Measurements from ENCODE around the gene TBXAS1. TPM values are rescaled to one million over a fixed set of nuclear protein-coding genes. Genes with fewer than 3 reads are reported as not detected.

The TBXAS1 gene
- total RNA-seq, 1 donor from 2014 or later, result 7.2 TPM

DNA sequence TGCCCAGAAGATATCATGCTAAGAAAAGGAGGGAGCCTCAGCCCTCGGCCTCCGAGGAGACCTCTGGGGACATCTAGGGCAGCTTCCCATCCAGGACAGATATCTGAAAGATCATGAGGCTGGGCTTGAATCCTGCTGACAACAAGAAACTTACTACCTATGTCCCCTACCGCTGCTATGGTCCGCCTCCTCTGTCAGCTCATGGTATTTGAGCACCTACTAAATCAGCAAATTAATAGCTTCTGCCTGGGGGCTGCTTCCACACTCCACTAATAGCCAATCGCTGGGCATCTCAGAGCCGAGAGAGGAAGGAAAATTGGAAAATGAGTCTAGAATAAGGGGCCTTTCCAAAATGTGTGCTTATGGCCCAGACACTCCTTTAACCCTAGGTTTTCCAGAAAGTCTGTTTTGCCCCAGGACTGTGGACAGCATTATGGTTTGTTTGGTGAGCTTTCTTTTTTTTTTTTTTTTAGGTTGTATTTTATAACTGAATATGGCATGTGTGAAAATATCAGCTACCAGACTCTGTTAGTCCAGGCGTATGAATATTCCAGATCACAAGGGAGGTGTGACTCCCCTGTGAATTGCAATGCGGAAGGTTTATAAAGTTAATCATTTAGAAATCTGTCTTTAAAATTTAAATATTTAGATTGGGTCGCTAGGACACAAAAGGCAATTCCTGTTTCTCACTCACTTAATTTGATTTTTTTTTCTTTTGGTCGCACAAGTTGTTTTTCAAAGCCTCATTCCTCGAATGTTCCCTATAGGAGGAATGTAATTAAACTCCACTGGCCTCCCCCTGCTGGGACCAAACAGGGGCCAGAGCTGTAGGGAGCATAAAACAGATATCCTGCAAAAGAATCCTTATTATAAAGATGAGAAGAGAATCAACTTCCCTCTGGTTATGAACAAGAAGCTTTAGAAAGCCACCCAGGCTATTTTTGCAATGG, 144.3 kb downstream of the TBXAS1 start:
- intact Hi-C loops (cut with micrococcal nuclease), result no loop called here

DNA sequence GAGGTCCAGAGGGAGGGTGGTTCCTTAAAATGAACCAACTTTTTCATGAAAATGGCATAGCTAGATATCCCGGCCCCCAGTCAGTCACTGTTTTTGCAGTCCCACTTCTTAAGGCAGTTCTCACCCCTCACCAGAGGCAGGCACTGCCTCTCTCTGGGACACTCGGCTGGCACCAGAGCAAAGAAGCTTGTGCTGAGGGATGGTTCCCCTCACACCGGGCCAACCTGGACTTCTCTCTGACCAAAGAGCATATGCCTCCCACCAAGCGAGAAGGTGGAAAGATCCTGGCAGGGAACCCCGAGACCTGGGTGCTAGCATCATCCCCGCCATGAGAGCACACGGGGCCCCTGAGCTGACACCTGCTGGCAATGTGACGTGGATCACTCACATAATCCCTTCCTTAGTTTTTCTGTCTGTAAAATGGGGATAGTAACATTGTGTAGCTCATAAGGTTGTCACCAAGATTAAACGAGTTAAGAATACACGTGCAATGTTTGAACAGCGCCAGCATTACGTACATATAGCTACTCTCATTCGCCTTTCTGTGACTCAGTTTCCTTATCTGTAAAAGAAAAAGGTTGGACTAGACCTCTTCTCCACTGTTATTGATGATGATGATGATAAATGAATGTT, 145.2 kb downstream of the TBXAS1 start:
- intact Hi-C loops (cut with micrococcal nuclease), result no loop called here

DNA sequence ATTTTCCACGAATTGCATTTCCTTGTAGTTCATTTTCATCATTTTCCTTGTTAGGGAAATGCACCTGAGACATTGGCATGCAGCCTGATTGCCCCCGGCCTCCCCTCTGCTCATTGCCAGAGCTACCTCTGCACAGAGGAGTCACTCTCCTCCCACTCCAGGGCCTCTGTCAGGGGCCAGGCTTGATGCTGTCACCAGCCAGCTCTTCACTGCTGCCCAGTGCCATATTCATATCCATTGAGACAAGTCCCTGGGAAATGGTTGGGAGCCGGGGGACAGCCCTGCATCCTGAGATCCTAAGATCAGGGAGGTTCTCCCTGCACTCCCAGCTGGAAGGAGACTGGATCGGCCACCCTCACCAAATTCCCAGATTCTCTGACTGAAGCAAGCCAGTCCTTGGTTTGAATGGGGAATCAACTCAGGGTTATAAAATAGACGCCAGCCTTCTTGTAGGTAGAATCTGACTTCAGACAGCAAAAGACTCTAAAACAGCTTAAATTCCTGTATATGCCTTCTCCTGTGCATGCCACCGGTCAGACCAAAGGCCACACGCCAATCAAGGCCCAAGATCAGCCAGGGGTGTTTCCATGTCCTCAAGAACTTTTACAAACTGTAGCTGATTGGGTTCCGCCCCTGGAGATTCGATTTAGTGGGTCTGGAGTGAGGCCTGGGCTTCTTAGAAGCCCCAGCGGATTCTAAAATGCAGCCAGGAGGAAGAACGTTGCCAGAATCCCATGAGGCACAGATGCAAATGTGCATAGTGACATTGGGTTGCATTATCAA, 147.2 kb downstream of the TBXAS1 start:
- intact Hi-C loops (cut with micrococcal nuclease), result no loop called here

DNA sequence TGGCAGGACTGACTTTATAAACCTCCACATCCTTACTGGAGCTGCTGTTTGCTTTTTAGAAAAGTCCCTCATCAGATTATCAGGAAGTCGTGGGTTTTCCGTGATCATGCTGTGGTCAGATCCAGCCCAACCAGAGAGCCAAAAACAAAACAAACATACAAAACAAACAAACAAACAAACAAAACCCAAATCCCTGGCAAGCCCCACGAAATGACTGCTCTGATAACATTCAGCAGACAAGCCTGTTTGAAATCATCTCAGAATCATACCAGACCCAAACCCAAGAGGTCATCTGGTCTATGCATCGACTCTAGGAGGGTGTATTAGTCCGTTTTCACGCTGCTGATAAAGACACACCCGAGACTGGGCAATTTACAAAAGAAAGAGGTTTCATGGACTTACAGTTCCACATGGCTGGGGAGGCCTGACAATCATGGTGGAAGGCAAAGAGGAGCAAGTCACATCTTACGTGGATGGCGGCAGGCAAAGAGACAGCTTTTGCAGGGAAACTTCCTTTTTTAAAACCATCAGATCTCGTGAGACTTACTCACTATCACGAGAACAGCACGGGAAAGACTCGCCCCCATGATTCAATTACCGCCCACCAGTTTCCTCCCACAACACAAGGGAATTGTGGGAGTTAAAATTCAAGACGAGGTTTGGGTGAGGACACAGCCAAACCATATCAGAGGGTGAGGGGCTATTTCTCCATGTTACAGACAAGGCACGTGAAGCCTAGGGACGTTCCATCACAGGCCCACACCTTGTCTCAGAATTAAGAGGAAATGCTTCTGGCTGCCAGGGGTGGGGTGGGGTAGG, 148.0 kb downstream of the TBXAS1 start:
- intact Hi-C loops (cut with micrococcal nuclease), result no loop called here

DNA sequence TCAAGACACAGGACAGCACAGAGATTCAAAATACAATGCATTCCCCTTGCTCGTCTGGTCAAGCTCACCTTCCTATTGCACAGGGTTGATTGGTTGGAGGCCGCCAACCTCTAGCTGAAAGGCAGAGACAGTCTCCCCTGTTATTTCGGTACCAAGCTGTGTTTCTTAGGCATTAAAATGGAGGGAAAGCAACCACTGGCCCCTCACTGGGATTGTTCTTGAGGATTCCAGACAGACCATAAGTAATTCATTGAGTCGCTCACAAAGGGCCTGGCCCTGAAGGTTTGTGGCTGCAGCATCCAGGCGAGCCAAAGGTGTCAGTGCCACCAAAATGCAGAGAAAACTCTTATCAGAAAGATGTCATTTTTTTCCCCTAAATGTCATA, 152.4 kb downstream of the TBXAS1 start:
- intact Hi-C loops (cut with micrococcal nuclease), result loop anchor here (5.0 kb wide), 1 partner anchor 334 kb away; no protein-coding TSS in a partner anchor

DNA sequence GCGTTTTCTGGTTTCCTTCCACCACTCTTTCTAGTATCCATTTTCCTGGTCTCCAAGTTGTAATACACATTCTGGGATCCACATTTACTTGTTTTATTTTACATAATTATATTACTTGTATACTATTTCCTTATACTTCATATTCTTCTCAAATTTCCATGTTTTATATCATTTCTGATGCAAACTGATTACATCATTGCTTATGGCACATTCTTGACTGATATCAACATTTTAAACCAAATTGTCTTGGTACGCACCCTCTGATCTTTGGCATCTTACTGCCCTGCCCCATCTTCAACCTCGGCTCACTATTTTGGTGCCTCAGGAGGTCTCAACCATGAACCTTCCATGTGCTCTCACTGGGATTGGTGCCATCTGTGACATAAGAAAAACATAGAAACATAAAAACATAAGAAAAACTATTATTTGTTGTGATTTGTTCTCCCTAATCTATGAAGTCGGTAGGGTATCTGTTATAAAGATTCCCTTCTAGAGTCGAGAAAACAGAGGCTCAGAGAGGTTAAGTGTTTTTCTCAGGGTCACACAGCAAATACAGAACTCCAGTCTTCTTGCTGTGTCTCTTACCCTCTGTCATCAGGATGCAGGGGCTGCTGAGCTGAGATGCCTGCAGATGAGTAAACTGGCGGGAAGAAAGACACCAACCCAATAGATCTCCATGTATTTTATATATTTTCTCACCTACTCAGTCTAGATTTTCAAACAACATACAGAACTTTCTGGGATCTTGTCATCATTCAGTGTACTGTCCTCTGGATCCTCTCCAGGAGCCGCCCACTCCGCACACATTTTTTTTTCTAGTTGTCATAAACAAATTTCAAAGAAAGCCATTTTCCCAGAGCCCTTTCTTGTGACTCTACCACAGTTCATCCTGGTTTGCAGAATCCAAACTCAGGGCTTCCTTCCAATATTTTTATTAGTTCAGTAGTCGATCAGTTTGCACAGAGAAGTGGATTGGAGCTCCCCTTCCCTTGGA, 154.2 kb downstream of the TBXAS1 start:
- intact Hi-C loops (cut with micrococcal nuclease), result loop anchor here (5.0 kb wide), 1 partner anchor 336 kb away; no protein-coding TSS in a partner anchor

DNA sequence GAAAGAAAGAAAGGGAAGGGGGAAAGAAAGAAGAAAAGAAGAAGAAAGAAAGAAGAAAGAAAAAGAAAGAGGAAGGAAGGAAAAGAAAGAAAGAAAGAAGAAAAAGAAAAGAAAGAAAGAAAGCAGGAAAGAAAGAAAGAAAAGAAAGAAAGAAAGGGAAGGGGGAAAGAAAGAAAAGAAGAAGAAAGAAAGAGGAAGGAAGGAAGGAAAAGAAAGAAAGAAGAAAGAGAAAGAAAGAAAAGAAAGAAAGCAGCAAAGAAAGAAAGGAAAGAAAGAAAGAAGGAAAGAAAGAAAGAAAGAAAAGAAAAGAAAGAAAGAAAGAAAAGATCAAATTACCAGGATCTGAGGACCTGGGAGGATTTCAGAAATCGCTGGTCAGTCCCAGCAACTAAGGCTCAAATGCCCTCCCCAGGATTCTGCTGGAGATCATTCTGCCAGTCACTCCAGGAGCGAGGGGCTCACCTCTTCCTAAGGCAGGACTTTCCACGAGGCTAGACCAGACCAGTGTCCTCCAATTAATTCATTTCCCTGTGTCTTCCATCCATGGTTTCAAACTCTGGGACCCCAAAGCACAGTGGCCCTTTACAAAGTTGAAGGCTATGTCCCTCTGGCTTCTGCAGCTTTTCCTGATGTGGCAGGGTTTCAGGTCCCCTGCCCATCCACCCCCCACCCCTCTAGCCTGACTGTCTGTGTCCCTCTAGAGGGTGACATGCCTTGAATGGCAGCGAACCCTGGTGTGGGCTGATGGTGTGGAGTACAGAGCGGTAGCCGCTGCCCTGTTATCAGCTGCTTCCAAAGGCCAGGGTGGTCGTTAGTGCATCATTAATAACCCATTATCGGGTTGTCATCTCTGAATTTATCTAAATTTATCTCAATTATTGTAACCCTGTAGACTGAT, 155.8 kb downstream of the TBXAS1 start:
- intact Hi-C loops (cut with micrococcal nuclease), result loop anchor here (5.0 kb wide), 1 partner anchor 338 kb away; no protein-coding TSS in a partner anchor

DNA sequence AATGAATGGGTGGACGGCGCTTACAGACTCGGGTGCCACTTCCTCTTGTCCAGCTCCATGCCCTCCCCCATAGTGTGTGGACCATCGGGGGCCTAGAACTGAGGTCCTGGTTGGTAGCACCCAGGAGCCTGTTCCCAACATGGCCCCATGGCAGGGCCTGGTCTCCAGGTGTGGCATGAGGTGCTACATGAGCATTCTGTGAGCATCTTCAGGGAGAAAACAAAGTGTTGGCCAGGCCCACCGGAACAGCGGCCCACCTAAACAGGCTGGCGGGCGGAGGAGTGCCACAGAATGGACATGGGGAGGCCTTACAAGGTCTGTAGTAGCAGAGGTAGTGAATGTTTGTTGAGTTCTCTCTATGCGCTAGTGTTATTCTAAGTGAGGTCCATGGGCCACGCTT, 156.7 kb downstream of the TBXAS1 start:
- intact Hi-C loops (cut with micrococcal nuclease), result no loop called here

DNA sequence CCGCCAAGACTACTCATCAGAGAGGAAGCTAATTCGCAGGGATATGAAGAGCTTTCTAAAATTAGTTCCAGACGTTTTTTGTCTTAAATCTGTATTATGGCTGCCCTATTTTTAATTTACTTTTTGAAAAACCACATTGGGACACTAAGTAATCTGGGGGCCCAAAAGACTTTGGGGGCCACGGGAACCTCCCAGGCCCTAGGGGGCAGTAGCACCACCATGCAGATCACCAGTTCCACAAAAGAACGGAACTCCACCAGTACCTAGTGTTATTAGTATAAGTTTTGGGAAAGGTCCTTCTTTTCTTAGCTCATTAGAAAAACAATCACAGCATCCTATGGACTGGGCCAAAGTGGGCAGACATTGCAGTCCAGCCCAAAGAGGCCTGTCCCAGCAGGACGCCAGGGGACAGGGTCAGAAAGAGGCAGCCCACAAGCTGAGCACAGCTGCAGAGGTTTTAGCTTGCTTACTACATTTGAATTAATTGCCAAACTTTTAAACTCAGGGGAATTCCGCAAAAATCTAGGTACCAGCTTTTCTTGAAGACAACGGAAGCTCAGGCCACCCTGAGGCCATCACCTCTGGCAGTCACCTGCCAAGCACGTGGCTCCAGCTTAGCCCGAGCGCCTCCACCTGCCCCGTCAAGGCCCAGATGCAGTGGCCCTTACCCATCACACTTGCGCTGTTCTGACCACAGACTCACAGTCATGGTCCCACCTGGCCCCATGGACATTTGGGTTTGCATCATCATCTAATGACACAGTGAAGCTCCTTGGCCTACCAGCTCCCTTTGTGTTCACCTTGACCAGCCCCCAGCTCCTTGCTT, 158.8 kb downstream of the TBXAS1 start:
- intact Hi-C loops (cut with micrococcal nuclease), result no loop called here

DNA sequence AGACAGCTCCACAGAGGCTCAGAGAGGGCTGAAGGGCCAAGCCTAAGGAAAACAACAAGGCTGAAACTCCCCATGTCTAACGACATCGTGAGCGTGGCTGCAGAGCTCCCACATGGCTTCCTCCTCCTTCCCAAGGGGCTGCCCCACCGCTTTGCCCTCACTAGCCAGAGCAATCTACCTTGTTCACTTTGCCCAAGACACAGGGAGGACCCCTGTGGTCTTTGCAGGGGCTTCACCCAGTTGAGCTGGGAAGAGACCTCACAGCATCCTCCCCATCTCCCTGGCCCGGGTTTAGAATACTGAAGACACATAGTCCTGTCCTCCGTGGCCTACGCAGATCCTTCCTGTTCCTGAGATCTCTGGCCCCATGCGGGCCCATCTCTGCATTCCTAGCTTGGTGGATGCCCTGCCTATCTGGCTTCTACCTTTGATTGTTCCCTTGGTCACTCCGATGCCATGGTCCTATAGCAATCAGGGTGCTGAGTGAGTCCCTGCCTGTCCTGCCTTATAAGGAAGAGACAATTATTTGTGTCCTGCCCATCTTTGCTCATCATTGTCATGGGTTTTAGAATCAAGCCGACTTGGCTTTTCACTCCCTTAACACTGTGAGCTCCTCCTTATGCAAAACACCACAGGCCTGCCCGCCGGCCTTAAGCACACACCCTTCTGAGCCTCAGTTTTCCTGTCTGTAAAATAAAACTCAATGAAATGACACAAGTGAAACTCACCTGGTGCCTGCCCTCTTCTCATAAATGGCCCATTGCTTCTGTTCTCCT, 160.5 kb downstream of the TBXAS1 start:
- intact Hi-C loops (cut with micrococcal nuclease), result no loop called here

DNA sequence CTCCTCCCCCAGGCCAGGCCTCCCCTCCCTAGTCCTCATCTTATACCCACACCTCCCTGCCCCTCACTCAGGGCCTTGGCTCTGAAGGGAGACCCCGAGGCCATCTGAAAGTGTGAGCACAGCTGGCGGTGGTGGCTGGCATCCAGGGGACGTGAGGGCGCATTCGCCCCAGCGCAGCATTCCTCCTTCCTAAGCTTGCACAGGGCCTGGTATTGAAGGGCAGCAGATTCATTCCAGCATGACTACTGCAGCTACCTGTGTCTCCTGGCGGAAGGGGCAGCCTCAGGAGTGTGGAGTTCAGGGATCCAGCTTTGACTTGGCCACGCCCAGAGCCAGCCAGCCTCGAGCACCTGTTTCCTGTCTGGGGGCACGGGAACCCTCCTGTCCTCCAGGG, 161.1 kb downstream of the TBXAS1 start:
- intact Hi-C loops (cut with micrococcal nuclease), result no loop called here

DNA sequence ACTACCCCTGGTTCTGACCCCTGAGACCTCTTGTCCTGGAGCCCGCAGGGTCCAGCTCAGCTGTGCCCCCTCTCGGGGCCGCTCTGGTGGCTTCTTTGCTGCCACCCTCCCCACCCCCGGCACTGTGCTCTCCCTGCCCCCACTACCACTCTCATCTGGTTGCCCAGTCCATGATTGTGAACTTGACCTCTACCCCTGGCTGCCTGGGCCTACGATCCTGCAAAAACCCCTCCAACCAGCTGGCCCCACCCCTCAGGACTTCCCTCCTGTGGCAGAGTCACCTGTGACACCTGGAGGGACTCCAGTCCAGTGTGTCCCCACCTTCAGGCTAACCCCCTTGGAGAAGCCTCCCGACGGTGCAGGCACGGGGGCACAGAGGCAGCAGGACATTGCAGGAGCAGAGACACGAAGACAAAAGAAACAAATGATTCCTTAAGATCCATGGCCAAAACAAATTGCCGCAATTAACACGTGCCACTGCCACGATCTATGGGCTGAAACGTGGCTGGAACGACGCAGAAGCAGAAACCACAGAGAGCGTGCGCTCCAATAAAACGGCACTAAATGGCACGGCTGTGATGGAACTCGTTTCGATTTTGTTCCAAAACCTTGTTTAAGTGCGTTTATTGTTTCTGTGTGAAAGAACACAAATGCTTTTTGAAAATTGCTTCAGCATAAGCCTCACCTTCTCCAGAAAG, 161.7 kb downstream of the TBXAS1 start:
- intact Hi-C loops (cut with micrococcal nuclease), result no loop called here

DNA sequence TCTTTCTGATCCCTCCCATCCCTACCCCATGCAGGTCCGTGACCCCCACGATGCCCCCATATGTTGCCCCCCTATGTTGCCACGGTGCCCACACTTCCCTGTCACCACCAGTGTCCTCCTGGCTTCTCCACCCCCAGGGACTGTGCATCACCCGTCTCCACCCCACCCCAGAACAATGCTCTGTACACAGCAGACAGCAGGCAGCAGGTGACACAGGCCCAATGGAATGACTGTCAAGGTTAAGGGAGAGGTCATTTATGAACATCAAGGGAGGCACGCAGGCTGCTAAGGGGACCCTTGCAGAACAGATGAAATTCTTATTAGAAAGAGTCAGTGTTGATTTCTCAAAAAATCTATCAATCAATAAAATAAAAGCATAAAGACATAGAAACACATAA, 162.2 kb downstream of the TBXAS1 start:
- intact Hi-C loops (cut with micrococcal nuclease), result no loop called here

DNA sequence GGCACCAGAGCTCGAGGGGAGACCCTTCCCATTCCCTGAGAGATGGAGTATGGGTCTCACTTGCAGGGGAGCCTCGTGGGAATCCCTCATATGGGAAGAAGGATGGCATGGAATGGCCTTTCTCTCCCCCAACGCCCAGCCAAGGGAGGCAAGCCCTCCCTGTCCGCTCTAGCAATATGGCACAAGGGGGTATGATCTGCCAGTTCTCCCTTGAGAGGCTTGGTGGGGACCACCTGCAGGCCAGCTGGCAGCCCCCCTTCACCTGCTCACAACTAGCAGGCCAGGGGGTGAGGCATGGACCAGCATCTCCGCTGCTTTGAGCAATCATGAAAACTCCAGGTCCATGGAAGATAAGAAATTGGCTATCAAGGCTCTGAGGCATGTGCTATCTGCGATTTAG, 162.8 kb downstream of the TBXAS1 start:
- intact Hi-C loops (cut with micrococcal nuclease), result no loop called here

DNA sequence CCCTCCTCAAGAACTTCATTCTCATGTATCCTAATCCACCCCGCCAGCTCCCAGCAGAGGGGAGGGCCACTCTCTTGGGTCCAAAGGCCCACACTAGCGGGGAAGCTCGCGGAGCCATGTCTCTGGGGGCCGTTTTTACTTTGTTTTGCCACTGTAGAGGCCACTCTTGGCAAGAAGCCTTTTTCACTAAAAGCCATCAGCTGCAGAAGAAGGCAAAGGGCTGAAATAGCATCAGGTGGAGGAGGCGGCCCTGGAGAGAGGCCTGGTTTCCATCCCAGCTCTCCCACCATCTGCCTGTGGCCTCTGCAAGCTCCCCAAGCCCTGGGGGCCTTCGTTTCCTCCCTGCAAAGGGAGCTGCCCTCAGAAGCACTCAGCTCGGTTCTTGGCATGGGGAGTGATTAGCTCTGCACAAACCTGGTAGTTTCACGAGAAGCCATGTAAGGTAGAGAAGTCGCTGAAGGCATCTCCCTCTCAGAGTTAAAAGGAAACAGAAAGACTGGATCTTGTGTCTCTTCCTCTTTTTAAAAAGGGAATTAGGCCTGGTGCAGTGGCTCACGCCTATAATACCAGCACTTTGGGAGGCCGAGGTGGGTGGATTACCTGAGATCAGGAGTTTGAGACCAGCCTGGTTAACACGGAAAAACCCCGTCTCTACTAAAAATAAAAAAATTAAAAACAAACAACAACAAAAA, 163.4 kb downstream of the TBXAS1 start:
- intact Hi-C loops (cut with micrococcal nuclease), result no loop called here

DNA sequence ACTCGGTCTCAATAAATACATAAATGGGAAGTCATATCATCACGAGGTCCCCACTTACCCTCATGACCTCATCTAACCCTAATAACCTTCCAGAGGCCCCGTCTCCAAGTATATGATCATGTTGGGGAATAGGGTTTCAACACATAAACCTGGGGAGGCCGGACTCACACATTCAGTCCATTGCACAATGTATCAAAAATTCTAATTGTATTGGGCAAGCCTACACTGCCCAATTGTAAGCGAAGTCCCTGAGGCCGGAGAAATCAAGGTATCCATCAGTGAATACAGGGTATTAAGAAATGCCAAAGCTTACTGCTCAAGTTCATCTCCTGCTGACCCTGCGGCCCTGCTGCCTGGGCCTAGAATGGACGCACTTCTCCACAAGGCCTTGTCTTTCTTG, 164.1 kb downstream of the TBXAS1 start:
- intact Hi-C loops (cut with micrococcal nuclease), result no loop called here

All from T-helper 1 cell treated with Interleukin-12 subunit alpha and Interleukin-12 subunit beta and Interleukin-4 antibody, amounts not matched to agents 30 ng/mL and 1 ng/mL, for 36 hours (primary cell).